SH-SY5Y (cell line): Measurements from ENCODE around the gene CDHR1.

Experiments used
- GATA2 ChIP-seq: IDR thresholded peaks from 2 replicates; pipeline ENCODE4 v1.6.1; 2011; ENCODE audit warnings: mild to moderate bottlenecking, low read depth, low read length
- GATA3 ChIP-seq: IDR thresholded peaks from 2 replicates; pipeline ENCODE4 v1.6.1; 2011; ENCODE audit warnings: low read depth, mild to moderate bottlenecking, low read length, moderate library complexity

DNA sequence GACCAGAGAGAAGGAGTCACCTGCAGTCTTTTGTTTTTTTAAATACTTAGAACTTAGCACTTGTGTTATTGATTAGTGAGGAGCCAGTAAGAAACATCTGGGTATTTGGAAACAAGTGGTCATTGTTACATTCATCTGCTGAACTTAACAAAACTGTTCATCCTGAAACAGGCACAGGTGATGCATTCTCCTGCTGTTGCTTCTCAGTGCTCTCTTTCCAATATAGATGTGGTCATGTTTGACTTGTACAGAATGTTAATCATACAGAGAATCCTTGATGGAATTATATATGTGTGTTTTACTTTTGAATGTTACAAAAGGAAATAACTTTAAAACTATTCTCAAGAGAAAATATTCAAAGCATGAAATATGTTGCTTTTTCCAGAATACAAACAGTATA is 41.6 kb upstream of the CDHR1 start:
- TF ChIP-seq GATA2 (no peak), GATA3 (no peak)
